Measurements from ENCODE around the gene CYCS. TPM values are rescaled to one million over a fixed set of nuclear protein-coding genes. Genes with fewer than 3 reads are reported as not detected.

CYCS gene
- total RNA-seq, 2 experiments from 2014 or later = 222 to 237 TPM

DNA sequence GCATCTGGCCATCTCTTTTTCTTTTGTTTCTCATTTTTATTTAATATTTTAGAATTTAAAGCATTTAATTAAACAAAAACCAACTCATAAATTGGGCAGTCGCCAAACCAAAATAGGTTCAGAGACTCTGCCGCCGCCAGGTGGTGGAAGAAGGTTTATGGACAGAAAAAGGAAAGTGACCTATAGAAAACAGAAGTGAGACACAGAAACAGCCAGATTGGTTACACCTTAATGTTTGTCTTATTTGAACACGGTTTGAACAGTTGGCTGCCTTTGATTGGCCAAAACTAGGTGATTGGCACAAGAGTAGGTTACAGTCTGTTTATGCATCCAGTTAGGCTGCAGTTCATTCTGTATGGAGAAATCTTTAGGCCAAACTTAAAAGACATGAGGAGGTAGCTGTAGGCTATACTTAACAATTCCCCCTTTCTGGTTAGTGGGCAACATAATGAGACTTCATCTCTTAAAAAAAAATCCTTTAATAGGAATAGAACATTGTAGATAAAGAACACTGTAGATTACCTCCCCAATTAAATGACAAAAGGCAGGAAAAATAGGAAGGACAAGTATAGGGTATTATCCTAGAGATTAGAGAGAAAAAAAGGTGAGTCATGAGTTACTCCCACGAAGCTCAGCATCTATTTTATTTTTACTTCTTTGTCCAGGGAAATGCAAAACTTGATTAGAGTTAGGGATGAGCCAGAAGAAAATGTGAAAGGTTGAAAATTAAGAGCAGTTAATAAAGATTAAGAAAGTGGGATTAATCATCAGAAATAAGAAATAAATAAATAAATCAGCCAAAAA lies 23.9 kb upstream of the CYCS start:
- Mint-ChIP-seq H3K27ac (no peak overlapping the region), H3K9me3 (ENCODE audit: low read depth) (no peaks in the 10 kb centered on the region), H3K4me3 (no peak overlapping the region), H3K36me3 (ENCODE audit: low read depth) (peaks cover 21% of the 10 kb centered on the region), H3K4me1 (peaks cover 25% of the 10 kb centered on the region), H3K27me3 (no peaks in the 10 kb centered on the region)
- CTCF ChIA-PET = interaction anchor here (0.6 to 1.6 kb wide), 4 partner anchors 12 to 1646 kb away, joined by 3 to 5 read pairs (median 3); no protein-coding TSS in a partner anchor
- POLR2A ChIA-PET = no interaction called here
- intact Hi-C loops (cut with DNase I, micrococcal nuclease) = no loop called here
- DNase-seq = no peak
- ATAC-seq = no peak

- no peak for DNase-seq
- POLR2A ChIA-PET = interaction anchor here (0.7 kb wide), 1 partner anchor 347 kb away, joined by 3 read pairs; no protein-coding TSS in a partner anchor
- H3K27ac Mint-ChIP-seq = no peak overlapping the region
- H3K4me3 Mint-ChIP-seq = no peak overlapping the region
- H3K27me3 Mint-ChIP-seq = no peaks in the 10 kb centered on the region
- peaks cover 5% of the 10 kb centered on the region for H3K36me3 Mint-ChIP-seq (ENCODE audit: low read depth)
- ATAC-seq = no peak
- no peaks in the 10 kb centered on the region for H3K9me3 Mint-ChIP-seq (ENCODE audit: low read depth)
- intact Hi-C loops (cut with DNase I, micrococcal nuclease) = no loop called here
- no peaks in the 10 kb centered on the region for H3K4me1 Mint-ChIP-seq
- CTCF ChIA-PET = interaction anchor here (1.0 kb wide), 1 partner anchor 17 kb away, joined by 5 read pairs; no protein-coding TSS in a partner anchor
Measured at GRCh38 chr7:25143763-25144162, 18.7 kb upstream of the CYCS start.

DNA sequence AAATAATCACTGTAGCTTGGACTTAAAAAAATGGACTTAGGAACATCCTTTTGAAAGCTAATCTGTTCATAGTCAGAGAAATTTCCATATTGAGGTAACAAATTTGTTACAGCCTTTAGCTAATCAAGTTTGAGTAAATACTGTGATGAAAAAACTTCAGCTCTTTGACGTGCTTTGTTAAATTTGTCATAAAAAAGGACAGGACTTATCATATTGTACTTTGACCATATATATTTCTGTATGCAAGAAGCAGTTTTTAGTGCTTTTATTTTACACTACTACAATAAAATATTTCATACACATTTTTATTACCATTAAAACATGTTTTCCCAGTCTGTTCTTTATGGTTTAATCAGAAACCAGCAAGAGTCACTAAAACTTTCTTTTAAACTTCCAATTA lies 14.5 kb upstream of the CYCS start:
- no peak overlapping the region for H3K27ac Mint-ChIP-seq
- CTCF ChIA-PET = interaction anchor here (0.6 to 0.7 kb wide), 2 partner anchors 9 to 42 kb away, joined by 3 to 4 read pairs; no protein-coding TSS in a partner anchor
- DNase-seq (no peak), ATAC-seq (no peak)
- no peak overlapping the region for H3K4me3 Mint-ChIP-seq
- no peaks in the 10 kb centered on the region for H3K36me3 Mint-ChIP-seq (ENCODE audit: low read depth)
- intact Hi-C loops (cut with DNase I, micrococcal nuclease) = no loop called here
- H3K9me3 Mint-ChIP-seq (ENCODE audit: low read depth) = no peaks in the 10 kb centered on the region
- no peaks in the 10 kb centered on the region for H3K27me3 Mint-ChIP-seq
- POLR2A ChIA-PET = no interaction called here
- H3K4me1 Mint-ChIP-seq = no peaks in the 10 kb centered on the region

GRCh38 chr7:25134358-25135010 lies 9.4 kb upstream of the CYCS start:
- H3K27ac Mint-ChIP-seq = no peak overlapping the region

DNA sequence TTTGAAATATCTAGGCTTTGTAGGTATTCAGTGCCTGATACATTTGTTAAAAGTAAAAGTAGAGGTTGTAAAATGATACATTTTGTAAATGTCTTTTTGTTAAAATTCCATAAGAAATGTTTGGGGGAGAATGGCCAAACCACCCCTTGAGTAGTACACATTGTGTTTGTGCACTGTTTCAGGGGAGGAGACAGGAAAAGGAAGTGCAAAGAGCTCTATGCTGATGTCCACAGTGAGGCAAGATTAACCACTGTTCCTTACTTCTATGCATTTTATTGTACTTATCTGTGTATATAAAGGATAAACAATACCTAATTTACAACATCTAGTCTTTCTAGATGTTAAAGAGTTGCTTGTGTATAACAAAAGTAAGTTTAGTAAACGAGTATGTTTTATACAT lies 7.4 kb upstream of the CYCS start:
- Mint-ChIP-seq H3K9me3 (ENCODE audit: low read depth) (no peaks in the 10 kb centered on the region), H3K27me3 (no peaks in the 10 kb centered on the region), H3K36me3 (ENCODE audit: low read depth) (no peaks in the 10 kb centered on the region), H3K27ac (peak overlapping the region; percentile 27), H3K4me1 (peaks cover 5% of the 10 kb centered on the region), H3K4me3 (no peak overlapping the region)
- ATAC-seq (no peak), DNase-seq (no peak)
- POLR2A ChIA-PET = no interaction called here
- intact Hi-C loops (cut with DNase I, micrococcal nuclease) = no loop called here
- CTCF ChIA-PET = interaction anchor here (1.0 to 1.4 kb wide), 3 partner anchors 8 to 27 kb away, joined by 3 read pairs; no protein-coding TSS in a partner anchor

More at GRCh38 chr7:25134358-25135010, 9.4 kb upstream of the CYCS start:
- Mint-ChIP-seq H3K36me3 (ENCODE audit: low read depth) (no peaks in the 10 kb centered on the region), H3K4me1 (peaks cover 5% of the 10 kb centered on the region), H3K4me3 (no peak overlapping the region), H3K27me3 (no peaks in the 10 kb centered on the region), H3K9me3 (ENCODE audit: low read depth) (no peaks in the 10 kb centered on the region)
- CTCF ChIA-PET = interaction anchor here (0.7 to 1.0 kb wide), 2 partner anchors 9 to 1076 kb away, joined by 3 read pairs; partner anchors contain the start of gene CYCS
- ATAC-seq = no peak
- intact Hi-C loops (cut with DNase I, micrococcal nuclease) = loop anchor here in 1 of 2 experiments (1.0 kb wide), 1 partner anchor 40 kb away; no protein-coding TSS in a partner anchor
- POLR2A ChIA-PET = interaction anchor here (0.7 kb wide), 1 partner anchor 310 kb away, joined by 9 read pairs; no protein-coding TSS in a partner anchor
- DNase-seq = no peak

GRCh38 chr7:25126751-25127150 lies 1.7 kb upstream of the CYCS start:
- DNase-seq (no peak), ATAC-seq (no peak)
- Mint-ChIP-seq H3K27me3 (no peaks in the 10 kb centered on the region), H3K27ac (peak overlapping the region; percentile 3), H3K4me3 (no peak overlapping the region), H3K36me3 (ENCODE audit: low read depth) (peaks cover 30% of the 10 kb centered on the region), H3K4me1 (peaks cover 19% of the 10 kb centered on the region), H3K9me3 (ENCODE audit: low read depth) (no peaks in the 10 kb centered on the region)
- ChIA-PET POLR2A (no interaction called here), CTCF (interaction anchor here (0.6 to 1.4 kb wide), 2 partner anchors 28 to 90 kb away, joined by 3 read pairs; no protein-coding TSS in a partner anchor)
- intact Hi-C loops (cut with DNase I, micrococcal nuclease) = loop anchor here (5.0 to 10.0 kb wide), 3 partner anchors 36 to 1592 kb away; partner anchors contain the start of gene TRA2A (in 1 of the 2)

- ATAC-seq (no peak), DNase-seq (peak; percentile 39)
- Mint-ChIP-seq H3K27ac (peak overlapping the region; percentile 98), H3K36me3 (ENCODE audit: low read depth) (peaks cover 48% of the 10 kb centered on the region), H3K27me3 (no peaks in the 10 kb centered on the region), H3K9me3 (ENCODE audit: low read depth) (no peaks in the 10 kb centered on the region), H3K4me3 (peak overlapping the region; percentile 97), H3K4me1 (peaks cover 31% of the 10 kb centered on the region)
- intact Hi-C loops (cut with DNase I, micrococcal nuclease) = loop anchor here (1.0 to 10.0 kb wide), 11 partner anchors 27 to 1944 kb away; partner anchors contain the start of genes CBX3 (in 1 of the 2), CCDC126 (in 1 of the 2), HNRNPA2B1 (in 1 of the 2) and OSBPL3 (in 1 of the 2)
- POLR2A ChIA-PET = interaction anchor here (0.5 to 1.5 kb wide), 6 partner anchors 8 to 313 kb away, joined by 3 to 8 read pairs (median 4); no protein-coding TSS in a partner anchor
- CTCF ChIA-PET = interaction anchor here (1.0 to 2.2 kb wide), 3 partner anchors 8 to 137 kb away, joined by 3 to 7 read pairs (median 3); no protein-coding TSS in a partner anchor
Measured at GRCh38 chr7:25124465-25125136, 459 bp downstream of the CYCS start.

DNA sequence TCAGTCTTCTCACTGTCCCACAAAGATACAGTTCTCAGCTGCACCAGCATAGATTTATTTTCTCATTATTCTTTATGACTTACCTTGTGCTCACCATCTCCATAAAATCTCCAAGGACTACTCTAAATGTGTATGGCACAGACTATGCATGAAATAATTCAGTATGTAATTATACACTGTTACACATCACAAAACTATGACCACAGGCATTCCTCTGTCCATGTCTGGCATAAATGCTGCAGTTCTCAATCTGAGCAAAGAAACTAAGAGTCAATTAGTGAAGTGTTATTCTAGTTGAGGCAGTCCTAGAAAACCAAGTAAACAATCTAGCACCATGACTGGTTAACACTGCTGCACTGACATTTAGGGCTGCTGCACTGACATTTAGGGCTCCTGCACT lies 2.7 kb downstream of the CYCS start:
- POLR2A ChIA-PET = interaction anchor here (0.6 kb wide), 1 partner anchor 164 kb away, joined by 12 read pairs; no protein-coding TSS in a partner anchor
- intact Hi-C loops (cut with DNase I, micrococcal nuclease) = loop anchor here in 1 of 2 experiments (10.0 kb wide), 2 partner anchors 732 to 1588 kb away; partner anchors contain the start of gene TRA2A
- peak overlapping the region; percentile 45 for H3K27ac Mint-ChIP-seq
- H3K4me1 Mint-ChIP-seq = peaks cover 52% of the 10 kb centered on the region
- ATAC-seq (no peak), DNase-seq (no peak)
- H3K36me3 Mint-ChIP-seq (ENCODE audit: low read depth) = peaks cover 59% of the 10 kb centered on the region
- CTCF ChIA-PET = interaction anchor here (1.4 kb wide), 1 partner anchor 24 kb away, joined by 5 read pairs; no protein-coding TSS in a partner anchor
- no peaks in the 10 kb centered on the region for H3K27me3 Mint-ChIP-seq
- peak overlapping the region; percentile 1 for H3K4me3 Mint-ChIP-seq
- H3K9me3 Mint-ChIP-seq (ENCODE audit: low read depth) = no peaks in the 10 kb centered on the region

DNA sequence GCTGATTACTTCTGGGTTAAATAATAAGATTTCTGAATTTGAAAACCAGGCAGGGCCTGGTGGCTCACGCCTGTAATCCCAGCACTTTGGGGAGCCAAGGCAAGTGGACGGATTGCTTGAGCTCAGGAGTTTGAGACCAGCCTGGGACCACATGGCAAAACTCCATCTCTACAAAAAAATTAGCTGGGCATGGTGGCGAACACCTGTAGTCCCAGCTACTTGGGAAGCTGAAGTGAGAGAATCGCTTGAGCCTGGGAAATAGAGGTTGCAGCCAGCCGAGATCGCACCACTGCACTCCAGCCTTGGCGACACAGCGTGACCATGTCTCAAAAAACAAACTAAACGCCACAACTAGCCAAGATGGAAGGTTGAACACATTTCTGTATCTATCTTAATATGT lies 3.5 kb downstream of the CYCS start:
- Mint-ChIP-seq H3K4me3 (no peak overlapping the region), H3K27ac (no peak overlapping the region), H3K4me1 (peaks cover 60% of the 10 kb centered on the region), H3K9me3 (ENCODE audit: low read depth) (no peaks in the 10 kb centered on the region), H3K36me3 (ENCODE audit: low read depth) (peaks cover 66% of the 10 kb centered on the region), H3K27me3 (no peaks in the 10 kb centered on the region)
- ATAC-seq = no peak
- POLR2A ChIA-PET = no interaction called here
- intact Hi-C loops (cut with DNase I, micrococcal nuclease) = loop anchor here in 1 of 2 experiments (10.0 kb wide), 2 partner anchors 733 to 1587 kb away; partner anchors contain the start of gene TRA2A
- CTCF ChIA-PET = interaction anchor here (1.4 kb wide), 1 partner anchor 23 kb away, joined by 5 read pairs; no protein-coding TSS in a partner anchor
- DNase-seq = no peak

DNA sequence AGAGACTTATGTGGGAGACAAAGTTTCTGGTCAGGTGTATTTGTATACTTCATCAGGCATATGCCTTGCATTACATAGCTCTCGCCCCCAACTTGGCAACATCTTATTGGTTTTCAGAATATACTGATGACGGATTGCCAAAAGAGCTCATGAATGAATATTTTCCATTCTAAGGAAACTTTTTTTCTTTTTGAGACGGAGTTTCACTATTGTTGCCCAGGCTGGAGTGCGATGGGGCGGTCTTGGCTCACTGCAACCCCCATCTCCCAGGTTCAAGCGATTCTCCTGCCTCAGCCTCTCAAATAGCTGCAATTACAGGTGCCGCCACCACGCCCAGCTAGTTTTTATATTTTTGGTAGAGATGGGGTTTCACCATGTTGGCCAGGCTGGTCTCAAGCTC lies 6.0 kb downstream of the CYCS start:
- no peak for DNase-seq
- POLR2A ChIA-PET = interaction anchor here (0.6 to 1.9 kb wide), 4 partner anchors 61 to 363 kb away, joined by 3 to 5 read pairs (median 4); a partner anchor contains a TSS
- intact Hi-C loops (cut with DNase I, micrococcal nuclease) = no loop called here
- no peak overlapping the region for H3K4me3 Mint-ChIP-seq
- no peaks in the 10 kb centered on the region for H3K27me3 Mint-ChIP-seq
- ATAC-seq = no peak
- peaks cover 64% of the 10 kb centered on the region for H3K4me1 Mint-ChIP-seq
- H3K36me3 Mint-ChIP-seq (ENCODE audit: low read depth) = peaks cover 60% of the 10 kb centered on the region
- no peak overlapping the region for H3K27ac Mint-ChIP-seq
- CTCF ChIA-PET = interaction anchor here (0.6 to 3.9 kb wide), 5 partner anchors 12 to 299 kb away, joined by 4 to 18 read pairs (median 5); no protein-coding TSS in a partner anchor
- H3K9me3 Mint-ChIP-seq (ENCODE audit: low read depth) = no peaks in the 10 kb centered on the region
